ENCODE measurements around the gene RPL13A.

RPL13A gene

GRCh38 chr19:49486710-49487276 lies 615 bp upstream of the RPL13A start:
- no peak for DNase-seq

GRCh38 chr19:49488046-49488862 lies 846 bp downstream of the RPL13A start:
- no peak for DNase-seq

- DNase-seq: no peak
Measured at GRCh38 chr19:49488863-49489537, 1.6 kb downstream of the RPL13A start.

DNA sequence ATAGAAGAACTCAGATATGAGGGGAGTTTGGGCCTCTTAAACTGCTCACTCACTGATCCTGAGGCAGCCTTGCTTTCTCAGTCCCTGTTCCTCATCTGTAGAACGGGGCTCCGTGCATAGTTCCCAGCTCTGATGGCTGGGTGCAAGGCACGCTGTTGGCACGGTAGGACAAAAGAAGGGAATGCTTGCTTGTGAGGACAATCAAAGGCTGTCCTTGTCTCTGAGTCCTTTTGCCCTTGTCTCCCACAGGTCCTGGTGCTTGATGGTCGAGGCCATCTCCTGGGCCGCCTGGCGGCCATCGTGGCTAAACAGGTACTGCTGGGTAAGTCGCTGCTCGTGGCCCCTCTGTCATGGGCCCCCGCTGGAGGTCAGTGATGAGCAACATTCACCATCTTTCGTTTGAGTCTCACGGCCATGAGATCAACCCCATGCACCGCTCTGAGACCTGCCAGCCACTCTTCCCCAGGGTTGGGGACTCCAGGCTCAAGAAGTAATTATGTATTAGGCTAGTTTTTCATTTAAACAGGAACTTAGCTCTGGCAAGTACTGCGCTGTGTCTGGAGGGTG lies 2.3 kb downstream of the RPL13A start:
- no peak for DNase-seq

DNA sequence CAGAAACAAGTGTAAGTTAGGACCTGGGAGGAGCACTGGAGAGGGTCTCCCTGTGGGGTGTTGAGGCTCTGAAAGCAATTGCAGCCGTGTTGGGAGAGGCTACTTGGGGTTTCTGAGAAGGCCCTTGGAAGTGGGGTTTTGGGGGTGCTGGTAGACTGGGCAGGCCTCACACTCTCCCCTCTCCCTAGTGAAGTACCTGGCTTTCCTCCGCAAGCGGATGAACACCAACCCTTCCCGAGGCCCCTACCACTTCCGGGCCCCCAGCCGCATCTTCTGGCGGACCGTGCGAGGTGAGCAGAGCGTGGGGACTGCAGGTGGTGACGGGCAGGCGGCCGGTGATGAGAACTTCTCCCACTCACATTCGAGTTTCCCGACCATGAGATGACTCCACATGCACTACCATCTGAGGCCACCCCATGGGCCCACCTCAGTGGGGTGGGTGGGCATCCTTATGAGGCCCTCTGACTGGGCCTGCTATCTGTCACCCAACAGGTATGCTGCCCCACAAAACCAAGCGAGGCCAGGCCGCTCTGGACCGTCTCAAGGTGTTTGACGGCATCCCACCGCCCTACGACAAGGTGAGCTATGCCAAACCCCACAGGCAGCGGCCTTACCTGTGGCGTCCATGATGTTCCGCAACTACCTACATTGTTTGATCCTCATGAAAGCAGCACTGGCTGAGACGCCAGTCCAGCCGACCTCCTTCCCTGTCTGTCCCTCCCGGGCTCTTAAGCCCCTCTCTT lies 3.0 kb downstream of the RPL13A start:
- DNase-seq: no peak

GRCh38 chr19:49491030-49491803 lies 3.8 kb downstream of the RPL13A start:
- no peak for DNase-seq

DNA sequence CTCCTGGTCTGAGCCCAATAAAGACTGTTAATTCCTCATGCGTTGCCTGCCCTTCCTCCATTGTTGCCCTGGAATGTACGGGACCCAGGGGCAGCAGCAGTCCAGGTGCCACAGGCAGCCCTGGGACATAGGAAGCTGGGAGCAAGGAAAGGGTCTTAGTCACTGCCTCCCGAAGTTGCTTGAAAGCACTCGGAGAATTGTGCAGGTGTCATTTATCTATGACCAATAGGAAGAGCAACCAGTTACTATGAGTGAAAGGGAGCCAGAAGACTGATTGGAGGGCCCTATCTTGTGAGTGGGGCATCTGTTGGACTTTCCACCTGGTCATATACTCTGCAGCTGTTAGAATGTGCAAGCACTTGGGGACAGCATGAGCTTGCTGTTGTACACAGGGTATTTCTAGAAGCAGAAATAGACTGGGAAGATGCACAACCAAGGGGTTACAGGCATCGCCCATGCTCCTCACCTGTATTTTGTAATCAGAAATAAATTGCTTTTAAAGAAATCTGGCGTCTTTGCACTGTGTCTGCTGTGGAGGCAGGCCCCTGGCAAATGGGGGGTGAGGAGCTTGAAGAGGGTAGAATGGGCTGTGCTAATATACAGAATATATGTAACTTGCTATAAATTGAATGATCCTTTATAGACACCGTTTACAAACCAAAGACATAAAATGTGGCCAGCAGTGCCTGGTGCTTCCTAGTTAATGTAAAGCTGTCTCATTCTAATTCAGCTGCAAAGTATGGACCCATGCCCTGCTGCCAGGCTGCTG lies 4.6 kb downstream of the RPL13A start:
- DNase-seq: no peak

GRCh38 chr19:49492573-49493405 lies 5.4 kb downstream of the RPL13A start:
- no peak for DNase-seq

DNA sequence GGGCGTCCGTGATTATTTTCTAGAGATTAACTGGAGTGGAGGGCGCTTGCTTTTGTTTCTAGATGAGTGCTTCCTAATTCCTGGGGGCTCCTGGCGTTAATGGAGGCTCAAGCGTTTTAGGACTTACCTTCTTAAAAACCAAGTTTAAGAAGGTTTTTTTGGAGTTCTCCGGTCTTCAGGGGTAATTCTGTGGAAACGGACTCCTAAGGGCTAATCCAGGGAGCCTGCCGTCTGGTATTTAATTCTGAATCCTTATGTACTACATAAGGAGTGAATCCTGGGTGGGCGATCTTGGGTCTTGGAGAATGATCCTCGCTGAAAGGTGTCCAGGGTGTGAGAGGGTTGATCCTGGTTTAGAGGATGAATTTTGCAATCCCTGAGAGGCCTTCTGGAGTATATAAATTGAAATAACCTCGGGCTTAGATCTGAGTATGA lies 9.2 kb downstream of the RPL13A start:
- no peak for DNase-seq

- no peak for DNase-seq
Measured at GRCh38 chr19:49497047-49497788, 9.8 kb downstream of the RPL13A start.

DNA sequence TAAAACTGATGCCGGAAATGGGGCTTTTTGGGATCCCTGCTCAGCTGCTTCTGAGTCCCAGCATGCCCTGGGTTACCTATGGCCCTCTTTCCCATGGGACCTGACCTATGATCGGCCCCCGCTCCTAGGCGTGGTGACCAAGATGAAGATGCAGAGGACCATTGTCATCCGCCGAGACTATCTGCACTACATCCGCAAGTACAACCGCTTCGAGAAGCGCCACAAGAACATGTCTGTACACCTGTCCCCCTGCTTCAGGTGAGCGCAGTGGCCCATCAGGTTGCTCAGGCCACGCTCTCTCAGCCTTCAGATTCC lies 10.3 kb downstream of the RPL13A start:
- no peak for DNase-seq

DNA sequence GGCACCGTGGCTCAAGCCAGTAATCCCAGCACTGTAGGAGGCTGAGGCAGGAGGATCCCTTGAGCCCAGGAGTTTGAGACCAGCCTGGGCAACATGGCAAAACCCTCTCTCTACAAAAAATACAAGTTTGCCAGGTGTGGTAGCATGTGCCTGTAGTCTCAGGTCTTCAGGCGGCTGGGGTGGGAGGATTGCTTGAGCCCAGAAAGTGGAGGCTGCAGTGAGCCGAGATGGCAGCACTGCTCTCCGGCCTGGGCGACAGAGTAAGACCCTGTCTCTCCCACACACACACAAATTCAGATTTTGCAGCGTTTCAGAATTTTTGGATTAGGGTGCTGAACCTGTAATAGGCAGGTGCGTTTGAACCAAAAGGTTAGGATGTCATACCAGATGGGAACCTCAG lies 11.1 kb downstream of the RPL13A start:
- DNase-seq: no peak

DNA sequence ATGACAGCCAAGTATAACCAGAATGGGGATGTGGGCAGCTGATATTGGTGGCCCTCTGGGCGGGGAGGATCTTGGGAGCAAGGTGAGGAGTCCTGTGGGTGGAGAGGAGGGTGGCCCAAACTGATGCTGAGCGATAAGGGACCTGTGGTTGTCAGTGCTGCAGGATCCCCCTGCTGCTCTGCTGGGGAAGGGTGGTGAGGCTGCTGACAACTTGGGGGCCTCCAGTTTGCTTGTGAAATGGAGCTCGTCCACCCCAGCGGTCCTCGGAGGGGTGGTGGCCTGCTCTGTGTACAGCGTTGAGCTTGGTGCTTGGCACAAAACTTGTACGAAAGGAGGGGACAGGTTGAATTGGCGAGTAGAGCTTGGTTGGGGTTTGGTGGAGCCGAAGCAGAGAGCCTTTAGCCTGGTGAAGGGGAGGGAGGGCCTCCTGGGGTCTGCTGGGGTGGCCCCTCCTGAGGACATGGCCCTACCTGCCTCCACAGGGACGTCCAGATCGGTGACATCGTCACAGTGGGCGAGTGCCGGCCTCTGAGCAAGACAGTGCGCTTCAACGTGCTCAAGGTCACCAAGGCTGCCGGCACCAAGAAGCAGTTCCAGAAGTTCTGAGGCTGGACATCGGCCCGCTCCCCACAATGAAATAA lies 11.7 kb downstream of the RPL13A start:
- DNase-seq: no peak

GRCh38 chr19:49502866-49503581 lies 15.6 kb downstream of the RPL13A start:
- peak; percentile 23 for DNase-seq

DNA sequence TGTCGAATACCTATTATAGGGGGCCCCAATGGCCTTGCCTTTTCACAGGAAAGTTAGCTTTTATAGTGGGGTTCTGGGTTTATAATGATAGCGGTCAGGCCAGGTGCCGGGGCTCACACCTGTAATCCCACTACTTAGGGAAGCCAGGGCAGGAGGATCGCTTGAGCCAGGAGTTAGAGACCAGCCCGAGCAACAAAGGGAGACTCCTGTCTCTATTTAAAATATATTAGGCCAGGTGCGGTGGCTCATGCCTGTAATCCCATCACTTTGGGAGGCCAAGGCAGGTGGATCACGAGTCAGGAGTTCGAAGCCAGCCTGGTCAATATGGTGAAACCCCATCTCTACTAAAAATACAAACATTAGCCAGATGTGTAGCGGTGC lies 16.2 kb downstream of the RPL13A start:
- DNase-seq: no peak

GRCh38 chr19:49506575-49507105 lies 19.2 kb downstream of the RPL13A start:
- no peak for DNase-seq

- DNase-seq: no peak
Measured at GRCh38 chr19:49507803-49508494, 20.5 kb downstream of the RPL13A start.
